GM23338 (cell line): ENCODE results near the gene RHO. TPM values are rescaled to one million over a fixed set of nuclear protein-coding genes. Genes with fewer than 3 reads are reported as not detected.

Experiments used
- ATAC-seq: fragments of 200-7000 bp; cut with Tn5 transposase; 3 replicates; pipeline ENCODE4 v1.9.1; 2020
- DNase-seq: peaks from one replicate; pipeline ENCODE4 v3.0.0-alpha.2; 2015; ENCODE audit warnings: low spot score
- H2AFZ ChIP-seq: fragments of 200-600 bp; sonication (generic); 2 replicates; pipeline ENCODE4 v1.8.0; 2016; ENCODE audit warnings: antibody characterized with exemption, mild to moderate bottlenecking, moderate library complexity
- H3F3A ChIP-seq: fragments of 200-600 bp; sonication (generic); replicated peaks from 2 replicates; pipeline ENCODE4 v1.8.0; 2017; ENCODE audit warnings: antibody characterized with exemption, mixed run types, low read depth
- H3K27ac ChIP-seq: fragments of 200-600 bp; sonication (generic); 2 replicates; pipeline ENCODE4 v1.6.1; 2016; ENCODE audit warnings: low read depth
- H3K27me3 ChIP-seq: fragments of 200-600 bp; sonication (generic); 2 replicates; pipeline ENCODE4 v1.8.0; 2016; ENCODE audit warnings: mild to moderate bottlenecking, mixed run types, moderate library complexity; ENCODE audit not compliant: insufficient read depth
- H3K36me3 ChIP-seq: fragments of 200-600 bp; sonication (generic); 2 replicates; pipeline ENCODE4 v1.8.0; 2016; ENCODE audit warnings: mild to moderate bottlenecking; ENCODE audit not compliant: insufficient read depth
- H3K4me1 ChIP-seq: fragments of 200-600 bp; sonication (generic); 2 replicates; pipeline ENCODE4 v1.8.0; 2016; ENCODE audit warnings: mild to moderate bottlenecking, moderate library complexity; ENCODE audit not compliant: insufficient read depth
- H3K4me2 ChIP-seq: fragments of 200-600 bp; sonication (generic); 2 replicates; pipeline ENCODE4 v1.7.1; 2017; ENCODE audit warnings: mixed run types
- H3K4me3 ChIP-seq: fragments of 200-600 bp; sonication (generic); 2 replicates; pipeline ENCODE4 v1.6.1; 2016; ENCODE audit warnings: mixed run types
- H3K79me2 ChIP-seq: fragments of 200-600 bp; sonication (generic); replicated peaks from 2 replicates; pipeline ENCODE4 v1.8.0; 2017; ENCODE audit warnings: mild to moderate bottlenecking; ENCODE audit not compliant: insufficient read depth
- H3K9me2 ChIP-seq: fragments of 200-600 bp; sonication (generic); 2 replicates; pipeline ENCODE4 v1.8.0; 2017; ENCODE audit not compliant: insufficient read depth
- H4K20me1 ChIP-seq: fragments of 200-600 bp; sonication (generic); replicated peaks from 2 replicates; pipeline ENCODE4 v1.8.0; 2017; ENCODE audit warnings: mild to moderate bottlenecking; ENCODE audit not compliant: insufficient read depth
- H3K27ac Mint-ChIP-seq: 2 replicates; pipeline ENCODE4 v1.8.0; 2020; ENCODE audit warnings: inconsistent platforms, mild to moderate bottlenecking, moderate library complexity, mixed read lengths
- H3K27me3 Mint-ChIP-seq: 3 replicates; pipeline ENCODE4 v1.8.0; 2022; ENCODE audit warnings: low read depth, mild to moderate bottlenecking, moderate library complexity, mixed read lengths, inconsistent platforms; ENCODE audit not compliant: insufficient read depth, poor library complexity
- H3K36me3 Mint-ChIP-seq: 3 replicates; pipeline ENCODE4 v1.8.0; 2021; ENCODE audit warnings: low read depth, mild to moderate bottlenecking, inconsistent platforms, moderate library complexity, mixed read lengths
- H3K4me1 Mint-ChIP-seq: 3 replicates; pipeline ENCODE4 v1.8.0; 2020; ENCODE audit warnings: mild to moderate bottlenecking, inconsistent platforms, mixed read lengths
- H3K4me3 Mint-ChIP-seq: 3 replicates; pipeline ENCODE4 v1.8.0; 2021; ENCODE audit warnings: moderate library complexity, mild to moderate bottlenecking, inconsistent platforms, mixed read lengths
- H3K9me3 Mint-ChIP-seq: 3 replicates; pipeline ENCODE4 v1.8.0; 2020; ENCODE audit warnings: moderate library complexity, mild to moderate bottlenecking, inconsistent platforms, mixed read lengths
- CREB1 ChIP-seq: fragments of 250-450 bp; sonication (Bioruptor Pico); IDR thresholded peaks from 2 replicates; pipeline ENCODE4 v1.5.0; 2020; ENCODE audit warnings: low read depth, mild to moderate bottlenecking, moderate library complexity
- CTCF ChIP-seq, 2 experiments: fragments of 200-600 bp in 1 of 2; sonication (generic) in 1 of 2; conservative IDR thresholded peaks; 2 replicates each; pipeline versions ENCODE4 v1.5.1 to v1.6.1; 2016 to 2017; ENCODE audit warnings: antibody characterized with exemption in 2 of 2, low read depth in 2 of 2, mild to moderate bottlenecking in 2 of 2, moderate library complexity in 1 of 2
- ETS1 ChIP-seq: IDR thresholded peaks from 2 replicates; pipeline ENCODE4 v1.6.1; 2016; ENCODE audit warnings: antibody characterized with exemption
- EZH2 ChIP-seq: fragments of 200-600 bp; sonication (generic); IDR thresholded peaks from one replicate; pipeline ENCODE4 v1.8.0; 2017; ENCODE audit warnings: antibody characterized with exemption, mild to moderate bottlenecking, low read depth; ENCODE audit not compliant: unreplicated experiment
- EZH2phosphoT487 ChIP-seq: fragments of 200-600 bp; sonication (generic); IDR thresholded peaks from one replicate; pipeline ENCODE4 v1.8.1; 2018; ENCODE audit warnings: antibody characterized with exemption; ENCODE audit not compliant: unreplicated experiment
- JUNB ChIP-seq: IDR thresholded peaks from one replicate; pipeline ENCODE4 v1.6.1; 2016; ENCODE audit warnings: antibody characterized with exemption; ENCODE audit not compliant: unreplicated experiment
- NANOG ChIP-seq: IDR thresholded peaks from 2 replicates; pipeline ENCODE4 v1.6.1; 2016; ENCODE audit warnings: antibody characterized with exemption, borderline replicate concordance
- POLR2AphosphoS5 ChIP-seq: IDR thresholded peaks from 2 replicates; pipeline ENCODE4 v1.6.1; 2016; ENCODE audit warnings: antibody characterized with exemption, low read depth
- REST ChIP-seq: IDR thresholded peaks from one replicate; pipeline ENCODE4 v1.6.1; 2018; ENCODE audit warnings: antibody characterized with exemption; ENCODE audit not compliant: unreplicated experiment
- STAT1 ChIP-seq: IDR thresholded peaks from one replicate; pipeline ENCODE4 v1.6.1; 2016; ENCODE audit warnings: antibody characterized with exemption; ENCODE audit not compliant: unreplicated experiment
- ZNF114 ChIP-seq: fragments of 250-450 bp; sonication (Bioruptor Pico); IDR thresholded peaks from 2 replicates; pipeline ENCODE4 v1.5.0; 2020; ENCODE audit warnings: mild to moderate bottlenecking, moderate library complexity
- ZNF331 ChIP-seq: fragments of 250-450 bp; sonication (Bioruptor Pico); IDR thresholded peaks from 2 replicates; pipeline ENCODE4 v1.5.0; 2020; ENCODE audit warnings: low read depth, mild to moderate bottlenecking, moderate library complexity
- polyA plus RNA-seq: library from polyadenylated mRNA; unstranded; fragments of >200 nt; fragmentation: Nextera tagmentation; extraction: Ambion mirVana; gene quantifications from 2 replicates; pipeline ENCODE4 v1.2.1, GENCODE V29; 2016
- total RNA-seq: library from RNA; depleted of rRNA; stranded (reverse); fragments of >200 nt; shearing (Covaris generic); gene quantifications from 2 replicates; pipeline ENCODE4 v1.2.3, GENCODE V29; 2014
- TF ChIP-seq, protein P1 (sequence below): fragments of 250-450 bp; sonication (Bioruptor Pico); IDR thresholded peaks from 2 replicates; pipeline ENCODE4 v1.5.0; 2020; ENCODE audit warnings: mild to moderate bottlenecking, moderate library complexity

RHO gene
- total and polyA plus RNA-seq, 2 experiments from 2014 or later, result not detected

- H3K27me3 Mint-ChIP-seq, result peaks cover 7% of the 10 kb centered on the region
Measured at GRCh38 chr3:129567176-129567705, 38.8 kb downstream of the RHO start.

More at GRCh38 chr3:129567176-129567705, 38.8 kb downstream of the RHO start:
- H3K4me3 Mint-ChIP-seq, result no peak overlapping the region
- Histone ChIP-seq H3K36me3 (no peaks in the 10 kb centered on the region), H3K27me3 (no peaks in the 10 kb centered on the region), H4K20me1 (no peaks in the 10 kb centered on the region), H3K27ac (no peak overlapping the region), H2AFZ (no peak overlapping the region), H3K9me2 (no peaks in the 10 kb centered on the region), H3K4me1 (no peaks in the 10 kb centered on the region), H3F3A (no peaks in the 10 kb centered on the region), H3K4me2 (no peak overlapping the region), H3K79me2 (no peaks in the 10 kb centered on the region), H3K4me3 (no peak overlapping the region)
- ATAC-seq, result no peak
- no peaks in the 10 kb centered on the region for H3K9me3 Mint-ChIP-seq
- TF ChIP-seq JUNB (no peak), NANOG (no peak), REST (no peak), CTCF (conservative IDR thresholded peaks at IDR 0.05; ENCODE audit: low read depth in 2 of 2) (no peak), EZH2phosphoT487 (no peak), EZH2 (no peak), ZNF114 (CRISPR knock-in tag) (no peak), ETS1 (no peak), ZNF331 (CRISPR knock-in tag) (no peak), POLR2AphosphoS5 (no peak), STAT1 (no peak), CREB1 (CRISPR knock-in tag) (no peak)
- TF ChIP-seq, protein P1, sequence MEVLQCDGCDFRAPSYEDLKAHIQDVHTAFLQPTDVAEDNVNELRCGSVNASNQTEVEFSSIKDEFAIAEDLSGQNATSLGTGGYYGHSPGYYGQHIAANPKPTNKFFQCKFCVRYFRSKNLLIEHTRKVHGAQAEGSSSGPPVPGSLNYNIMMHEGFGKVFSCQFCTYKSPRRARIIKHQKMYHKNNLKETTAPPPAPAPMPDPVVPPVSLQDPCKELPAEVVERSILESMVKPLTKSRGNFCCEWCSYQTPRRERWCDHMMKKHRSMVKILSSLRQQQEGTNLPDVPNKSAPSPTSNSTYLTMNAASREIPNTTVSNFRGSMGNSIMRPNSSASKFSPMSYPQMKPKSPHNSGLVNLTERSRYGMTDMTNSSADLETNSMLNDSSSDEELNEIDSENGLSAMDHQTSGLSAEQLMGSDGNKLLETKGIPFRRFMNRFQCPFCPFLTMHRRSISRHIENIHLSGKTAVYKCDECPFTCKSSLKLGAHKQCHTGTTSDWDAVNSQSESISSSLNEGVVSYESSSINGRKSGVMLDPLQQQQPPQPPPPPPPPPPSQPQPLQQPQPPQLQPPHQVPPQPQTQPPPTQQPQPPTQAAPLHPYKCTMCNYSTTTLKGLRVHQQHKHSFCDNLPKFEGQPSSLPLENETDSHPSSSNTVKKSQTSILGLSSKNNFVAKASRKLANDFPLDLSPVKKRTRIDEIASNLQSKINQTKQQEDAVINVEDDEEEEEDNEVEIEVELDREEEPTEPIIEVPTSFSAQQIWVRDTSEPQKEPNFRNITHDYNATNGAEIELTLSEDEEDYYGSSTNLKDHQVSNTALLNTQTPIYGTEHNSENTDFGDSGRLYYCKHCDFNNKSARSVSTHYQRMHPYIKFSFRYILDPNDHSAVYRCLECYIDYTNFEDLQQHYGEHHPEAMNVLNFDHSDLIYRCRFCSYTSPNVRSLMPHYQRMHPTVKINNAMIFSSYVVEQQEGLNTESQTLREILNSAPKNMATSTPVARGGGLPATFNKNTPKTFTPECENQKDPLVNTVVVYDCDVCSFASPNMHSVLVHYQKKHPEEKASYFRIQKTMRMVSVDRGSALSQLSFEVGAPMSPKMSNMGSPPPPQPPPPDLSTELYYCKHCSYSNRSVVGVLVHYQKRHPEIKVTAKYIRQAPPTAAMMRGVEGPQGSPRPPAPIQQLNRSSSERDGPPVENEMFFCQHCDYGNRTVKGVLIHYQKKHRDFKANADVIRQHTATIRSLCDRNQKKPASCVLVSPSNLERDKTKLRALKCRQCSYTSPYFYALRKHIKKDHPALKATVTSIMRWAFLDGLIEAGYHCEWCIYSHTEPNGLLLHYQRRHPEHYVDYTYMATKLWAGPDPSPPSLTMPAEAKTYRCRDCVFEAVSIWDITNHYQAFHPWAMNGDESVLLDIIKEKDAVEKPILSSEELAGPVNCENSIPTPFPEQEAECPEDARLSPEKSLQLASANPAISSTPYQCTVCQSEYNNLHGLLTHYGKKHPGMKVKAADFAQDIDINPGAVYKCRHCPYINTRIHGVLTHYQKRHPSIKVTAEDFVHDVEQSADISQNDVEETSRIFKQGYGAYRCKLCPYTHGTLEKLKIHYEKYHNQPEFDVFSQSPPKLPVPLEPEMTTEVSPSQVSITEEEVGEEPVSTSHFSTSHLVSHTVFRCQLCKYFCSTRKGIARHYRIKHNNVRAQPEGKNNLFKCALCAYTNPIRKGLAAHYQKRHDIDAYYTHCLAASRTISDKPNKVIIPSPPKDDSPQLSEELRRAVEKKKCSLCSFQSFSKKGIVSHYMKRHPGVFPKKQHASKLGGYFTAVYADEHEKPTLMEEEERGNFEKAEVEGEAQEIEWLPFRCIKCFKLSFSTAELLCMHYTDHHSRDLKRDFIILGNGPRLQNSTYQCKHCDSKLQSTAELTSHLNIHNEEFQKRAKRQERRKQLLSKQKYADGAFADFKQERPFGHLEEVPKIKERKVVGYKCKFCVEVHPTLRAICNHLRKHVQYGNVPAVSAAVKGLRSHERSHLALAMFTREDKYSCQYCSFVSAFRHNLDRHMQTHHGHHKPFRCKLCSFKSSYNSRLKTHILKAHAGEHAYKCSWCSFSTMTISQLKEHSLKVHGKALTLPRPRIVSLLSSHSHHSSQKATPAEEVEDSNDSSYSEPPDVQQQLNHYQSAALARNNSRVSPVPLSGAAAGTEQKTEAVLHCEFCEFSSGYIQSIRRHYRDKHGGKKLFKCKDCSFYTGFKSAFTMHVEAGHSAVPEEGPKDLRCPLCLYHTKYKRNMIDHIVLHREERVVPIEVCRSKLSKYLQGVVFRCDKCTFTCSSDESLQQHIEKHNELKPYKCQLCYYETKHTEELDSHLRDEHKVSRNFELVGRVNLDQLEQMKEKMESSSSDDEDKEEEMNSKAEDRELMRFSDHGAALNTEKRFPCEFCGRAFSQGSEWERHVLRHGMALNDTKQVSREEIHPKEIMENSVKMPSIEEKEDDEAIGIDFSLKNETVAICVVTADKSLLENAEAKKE (CRISPR knock-in tag), result no peak
- no peak overlapping the region for H3K27ac Mint-ChIP-seq
- H3K36me3 Mint-ChIP-seq, result peaks cover 2% of the 10 kb centered on the region; the same call in 1 of the 3 replicates
- no peaks in the 10 kb centered on the region; the same call in 2 of the 3 replicates for H3K4me1 Mint-ChIP-seq
- no peak for DNase-seq
